A673 (cell line): ENCODE results near the gene CELF1. TPM values are rescaled to one million over a fixed set of nuclear protein-coding genes. Genes with fewer than 3 reads are reported as not detected.

Experiments
- BruUV-seq: library from RNA; stranded (reverse); fragments of 400-500 nt; replicated peaks from 2 replicates; lab custom pipeline; 2021; lab: Mats Ljungman, UMichigan
- CTCF ChIA-PET: fragments of 300-600 bp; sonication (Branson Sonifier 250); formaldehyde crosslinking; loops from one replicate; lab custom pipeline; 2022; ENCODE audit warnings: antibody characterized with exemption; lab: Charles Lee
- POLR2A ChIA-PET: fragments of 300-600 bp; sonication (Branson Sonifier 250); formaldehyde crosslinking; loops from one replicate; lab custom pipeline; 2022; ENCODE audit warnings: antibody characterized with exemption; ENCODE audit not compliant: low non-redundant PET; lab: Charles Lee
- DNase-seq: peaks from one replicate; pipeline ENCODE4 v3.0.0-alpha.2; 2015; ENCODE audit warnings: low spot score
- H3K27ac ChIP-seq: fragments of 200-600 bp; sonication (generic); 2 replicates; pipeline ENCODE4 v1.5.1; 2016; ENCODE audit warnings: mixed run types, low read depth, mild to moderate bottlenecking, mixed read lengths, antibody characterized with exemption, low read length; ENCODE audit not compliant: poor library complexity, severe bottlenecking
- H3K27me3 ChIP-seq: fragments of 200-600 bp; sonication (generic); replicated peaks from 2 replicates; pipeline ENCODE4 v1.6.1; 2017; ENCODE audit warnings: mixed run types, low read depth, mild to moderate bottlenecking, mixed read lengths, antibody characterized with exemption, low read length; ENCODE audit not compliant: insufficient read depth, poor library complexity
- H3K36me3 ChIP-seq: fragments of 200-600 bp; sonication (generic); 2 replicates; pipeline ENCODE4 v1.6.1; 2016; ENCODE audit warnings: mixed run types, mild to moderate bottlenecking, mixed read lengths, antibody characterized with exemption, low read length; ENCODE audit not compliant: insufficient read depth, poor library complexity, severe bottlenecking
- H3K4me1 ChIP-seq: fragments of 200-600 bp; sonication (generic); 2 replicates; pipeline ENCODE4 v1.6.1; 2017; ENCODE audit warnings: mixed run types, mild to moderate bottlenecking, mixed read lengths, antibody characterized with exemption, low read length; ENCODE audit not compliant: insufficient read depth, poor library complexity, severe bottlenecking
- H3K4me3 ChIP-seq: fragments of 200-600 bp; sonication (generic); 2 replicates; pipeline ENCODE4 v1.5.1; 2016; ENCODE audit warnings: low read depth, mixed run types, mild to moderate bottlenecking, mixed read lengths, low read length; ENCODE audit not compliant: poor library complexity, severe bottlenecking
- H3K9me3 ChIP-seq: fragments of 200-600 bp; sonication (generic); 2 replicates; pipeline ENCODE4 v1.6.1; 2016; ENCODE audit warnings: mixed run types, low read depth, mild to moderate bottlenecking, mixed read lengths, antibody characterized with exemption, low read length; ENCODE audit not compliant: poor library complexity, severe bottlenecking
- CTCF ChIP-seq: fragments of 300-800, 200-600 bp; sonication (generic); conservative IDR thresholded peaks from 2 replicates; pipeline ENCODE4 v1.5.1; 2017; ENCODE audit warnings: low read depth, mild to moderate bottlenecking, antibody characterized with exemption, low read length, moderate library complexity, mixed read lengths
- EZH2 ChIP-seq: fragments of 200-600 bp; sonication (generic); IDR thresholded peaks from 2 replicates; pipeline ENCODE4 v1.6.1; 2017; ENCODE audit warnings: borderline replicate concordance, low read depth, mild to moderate bottlenecking, mixed read lengths, antibody characterized with exemption, low read length; ENCODE audit not compliant: poor library complexity, severe bottlenecking
- intact Hi-C: fragments of 100-400 bp; cut with micrococcal nuclease; formaldehyde crosslinking; loops from one replicate; pipeline ENCODE4 v1.10.0; 2022; ENCODE audit not compliant: unreplicated experiment
- total RNA-seq: library from RNA; stranded (reverse); gene quantifications from 2 replicates; pipeline ENCODE4 v1.2.3, GENCODE V29; 2021

CELF1 gene
- total RNA-seq, 1 experiment from 2014 or later: 257 TPM

DNA sequence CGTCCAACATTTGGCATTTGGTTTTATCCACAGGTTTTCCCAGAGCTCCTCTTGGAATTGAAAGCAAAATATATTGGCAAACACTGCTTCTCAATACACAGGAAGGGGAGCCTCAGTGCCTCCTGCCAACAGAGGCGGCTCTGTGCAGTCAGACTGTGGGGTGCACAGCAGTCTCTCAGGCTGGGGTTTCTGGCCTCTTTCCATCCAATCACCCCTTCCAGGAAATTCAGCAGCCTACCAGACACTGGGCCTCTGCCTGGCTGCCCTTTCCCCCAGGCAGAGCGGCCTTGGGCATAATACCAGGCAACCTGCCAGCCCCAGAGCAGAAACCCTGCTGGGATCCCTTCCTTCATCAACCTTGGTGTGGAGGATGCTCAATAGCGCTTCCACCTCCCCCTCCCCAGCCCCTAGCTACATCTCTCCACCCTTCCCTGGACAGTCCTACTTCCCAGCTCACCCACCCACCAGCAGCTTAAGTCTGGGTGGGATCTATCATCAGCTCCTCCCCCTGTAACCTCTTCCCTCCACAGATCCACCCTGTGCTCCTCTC, 86.2 kb downstream of the CELF1 start:
- DNase-seq: peak; percentile 88
- intact Hi-C loops: no loop called here
- peaks cover 42% of the 10 kb centered on the region for H3K4me1 ChIP-seq
- peaks cover 68% of the 10 kb centered on the region for H3K36me3 ChIP-seq
- no peak overlapping the region for H3K4me3 ChIP-seq
- H3K9me3 ChIP-seq: no peaks in the 10 kb centered on the region
- peak overlapping the region; percentile 57 for H3K27ac ChIP-seq
- ChIA-PET POLR2A (interaction anchor here (0.6 kb wide), 3 partner anchors 12 to 225 kb away, joined by 3 to 7 read pairs (median 3); no protein-coding TSS in a partner anchor), CTCF (interaction anchor here (0.6 to 1.1 kb wide), 2 partner anchors 13 to 20 kb away, joined by 3 to 11 read pairs; no protein-coding TSS in a partner anchor)
- H3K27me3 ChIP-seq: no peaks in the 10 kb centered on the region
- BruUV-seq: no TSS peak
- no peak for TF ChIP-seq CTCF
- no peak for TF ChIP-seq EZH2

- Histone ChIP-seq H3K36me3 (peaks cover 62% of the 10 kb centered on the region), H3K4me3 (no peak overlapping the region), H3K27me3 (no peaks in the 10 kb centered on the region), H3K9me3 (no peaks in the 10 kb centered on the region), H3K4me1 (peaks cover 42% of the 10 kb centered on the region), H3K27ac (peak overlapping the region; percentile 57)
- intact Hi-C loops: no loop called here
- ChIA-PET POLR2A (interaction anchor here (0.6 kb wide), 1 partner anchor 226 kb away, joined by 3 read pairs; no protein-coding TSS in a partner anchor), CTCF (interaction anchor here (0.6 to 1.1 kb wide), 2 partner anchors 12 to 20 kb away, joined by 3 to 11 read pairs; no protein-coding TSS in a partner anchor)
- DNase-seq: no peak
- BruUV-seq: no TSS peak
- no peak for TF ChIP-seq EZH2
- TF ChIP-seq CTCF: no peak
These were observed 86.7 kb downstream of the CELF1 start for GRCh38 chr11:47466201-47466600.

DNA sequence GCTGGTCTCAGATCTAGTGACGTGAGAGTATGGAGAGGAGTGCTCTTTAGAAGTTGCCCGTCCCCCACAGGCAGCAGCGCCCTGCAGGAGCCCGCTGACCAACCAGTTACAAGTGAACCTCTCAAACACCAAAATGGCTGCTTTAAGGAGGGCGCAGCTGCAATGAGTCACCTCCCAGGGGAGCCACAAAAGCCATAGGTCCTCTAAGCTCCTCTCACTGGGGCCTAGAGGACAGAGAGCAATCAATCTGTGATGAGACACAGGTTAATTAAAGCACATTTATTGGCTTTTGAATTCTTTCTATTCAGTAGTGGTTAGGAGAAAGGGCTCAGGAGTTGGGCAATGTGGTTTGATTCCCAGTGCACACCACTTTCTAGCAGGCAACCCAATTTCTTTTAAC, 88.4 kb downstream of the CELF1 start:
- Histone ChIP-seq H3K27me3 (no peaks in the 10 kb centered on the region), H3K4me3 (no peak overlapping the region), H3K27ac (peak overlapping the region; percentile 3), H3K36me3 (peaks cover 45% of the 10 kb centered on the region), H3K9me3 (no peaks in the 10 kb centered on the region), H3K4me1 (peaks cover 42% of the 10 kb centered on the region)
- ChIA-PET CTCF (interaction anchor here (1.1 kb wide), 1 partner anchor 10 kb away, joined by 7 read pairs; no protein-coding TSS in a partner anchor), POLR2A (no interaction called here)
- DNase-seq: peak; percentile 87
- BruUV-seq: no TSS peak
- TF ChIP-seq EZH2: no peak
- no peak for TF ChIP-seq CTCF
- intact Hi-C loops: no loop called here
